Fibroblast of skin of back (primary cell): ENCODE measurements around the gene CENPH.
"Not testable (repeated sequence)": the region's sequence is repeated elsewhere in the genome, so short reads cannot be mapped to it uniquely, and the experiment has no call there.

ENCODE experiments used
- DNase-seq: peaks from one replicate; pipeline ENCODE4 v3.0.0-alpha.2; 2013

The CENPH gene

DNA sequence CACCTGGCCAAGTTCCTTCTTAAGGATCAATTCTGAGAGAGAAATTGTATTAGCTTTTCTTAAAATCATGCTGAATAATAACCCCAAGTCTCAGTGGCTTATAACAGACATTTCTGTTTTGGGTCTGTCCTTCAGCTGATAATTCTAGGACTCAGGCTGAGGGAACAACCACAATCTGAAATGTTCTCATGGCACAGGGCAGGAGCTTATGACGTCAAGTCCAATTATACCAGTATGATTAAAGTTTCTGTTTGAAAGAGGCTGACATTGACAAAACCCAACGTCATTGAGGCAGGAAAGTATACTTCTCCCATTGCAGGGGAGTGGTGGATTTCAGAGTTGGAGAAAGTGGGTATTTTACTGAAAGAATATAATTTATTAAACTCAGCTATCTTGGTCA, 21.8 kb downstream of the CENPH start:
- no peak for DNase-seq

GRCh38 chr5:69212022-69212421, 22.6 kb downstream of the CENPH start:
- no peak for DNase-seq

DNA sequence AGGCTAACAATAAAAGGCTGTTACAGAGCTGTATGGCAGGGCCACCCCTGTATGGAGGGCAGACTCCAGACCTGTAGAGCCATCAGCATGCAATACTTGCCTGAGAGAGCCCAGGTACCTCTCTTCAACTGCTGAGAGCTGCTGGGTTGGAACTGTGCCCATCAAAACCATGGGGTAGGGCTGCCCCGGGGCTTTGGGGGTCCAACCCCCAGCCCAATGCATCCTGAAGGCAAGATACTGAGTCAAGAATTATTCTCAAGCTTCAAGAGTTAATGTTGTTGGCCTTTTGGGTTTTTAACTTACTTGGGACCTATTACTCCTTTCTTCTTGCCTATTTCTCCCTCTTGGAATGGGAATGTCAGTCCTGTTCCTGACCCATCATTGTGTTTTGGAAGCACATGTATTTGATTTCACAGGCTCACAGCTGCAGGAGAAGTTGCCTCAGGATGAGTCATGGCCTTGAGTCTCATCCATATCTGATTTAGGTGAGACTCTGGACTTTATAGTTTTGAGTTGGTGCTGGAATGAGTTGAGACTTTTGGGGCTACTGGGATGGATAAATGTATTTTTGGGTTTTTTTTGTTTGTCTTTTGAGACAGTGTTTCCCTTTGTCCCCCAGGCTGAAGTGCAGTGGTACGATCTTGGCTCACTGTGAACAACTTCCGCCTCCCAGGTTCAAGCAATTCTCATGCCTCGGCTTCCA, 24.3 kb downstream of the CENPH start:
- DNase-seq, result peak; percentile 34

- no peak for DNase-seq
These were observed 27.7 kb downstream of the CENPH start for GRCh38 chr5:69217151-69217511.

- DNase-seq, result peak; percentile 90
These were observed 28.5 kb downstream of the CENPH start for GRCh38 chr5:69217548-69218526.

DNA sequence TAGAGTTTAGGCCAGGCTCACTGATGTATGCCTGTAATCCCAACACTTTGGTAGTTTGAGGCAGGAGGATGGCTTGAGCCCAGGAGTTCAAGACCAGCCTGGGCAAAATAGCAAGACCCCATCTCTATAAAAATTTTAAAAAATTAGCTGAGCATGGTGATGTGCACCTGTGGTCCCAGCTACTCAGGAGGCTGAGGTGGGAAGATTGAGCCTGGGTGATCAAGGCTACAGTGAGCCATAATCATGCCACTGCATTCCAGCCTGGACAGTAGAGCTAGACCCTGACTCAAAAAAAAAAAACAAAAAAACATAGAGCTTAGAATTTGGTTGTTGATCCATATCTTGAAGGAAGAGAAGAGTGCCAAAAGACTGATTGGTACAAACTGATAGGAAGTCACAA, 30.6 kb downstream of the CENPH start:
- DNase-seq, result no peak

- not testable (repeated sequence) for DNase-seq
These were observed 31.0 kb downstream of the CENPH start for GRCh38 chr5:69220371-69220770.

DNA sequence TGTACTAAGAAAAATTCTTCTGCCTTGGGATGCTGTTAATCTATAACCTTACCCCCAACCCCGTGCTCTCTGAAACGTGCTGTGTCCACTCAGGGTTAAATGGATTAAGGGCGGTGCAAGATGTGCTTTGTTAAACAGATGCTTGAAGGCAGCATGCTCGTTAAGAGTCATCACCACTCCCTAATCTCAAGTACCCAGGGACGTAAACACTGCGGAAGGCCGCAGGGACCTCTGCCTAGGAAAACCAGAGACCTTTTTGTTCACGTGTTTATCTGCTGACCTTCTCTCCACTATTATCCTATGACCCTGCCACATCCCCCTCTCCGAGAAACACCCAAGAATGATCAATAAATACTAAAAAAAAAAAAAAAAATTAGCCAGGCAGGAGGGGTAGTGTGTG, 31.4 kb downstream of the CENPH start:
- not testable (repeated sequence) for DNase-seq

- no peak for DNase-seq
These were observed 35.1 kb downstream of the CENPH start for GRCh38 chr5:69224520-69224919.

DNA sequence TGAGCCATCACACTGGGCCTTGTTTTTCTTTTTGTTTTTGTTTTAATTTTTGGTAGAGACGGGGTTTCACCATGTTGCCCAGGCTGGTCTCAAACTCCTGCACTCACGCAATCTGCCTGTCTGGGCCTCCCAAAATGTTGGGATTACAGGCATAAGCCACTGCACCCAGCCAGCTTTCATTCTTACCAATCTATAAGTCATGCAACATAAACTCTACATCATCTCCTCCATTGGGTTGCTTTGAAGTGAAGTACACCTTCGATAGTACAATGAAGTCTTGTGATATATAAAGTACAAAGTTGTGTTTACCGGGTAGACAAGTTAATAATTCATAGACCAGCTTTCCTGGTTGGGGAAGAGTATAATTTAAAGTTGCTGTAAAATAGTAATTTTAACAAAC, 36.5 kb downstream of the CENPH start:
- no peak for DNase-seq

DNA sequence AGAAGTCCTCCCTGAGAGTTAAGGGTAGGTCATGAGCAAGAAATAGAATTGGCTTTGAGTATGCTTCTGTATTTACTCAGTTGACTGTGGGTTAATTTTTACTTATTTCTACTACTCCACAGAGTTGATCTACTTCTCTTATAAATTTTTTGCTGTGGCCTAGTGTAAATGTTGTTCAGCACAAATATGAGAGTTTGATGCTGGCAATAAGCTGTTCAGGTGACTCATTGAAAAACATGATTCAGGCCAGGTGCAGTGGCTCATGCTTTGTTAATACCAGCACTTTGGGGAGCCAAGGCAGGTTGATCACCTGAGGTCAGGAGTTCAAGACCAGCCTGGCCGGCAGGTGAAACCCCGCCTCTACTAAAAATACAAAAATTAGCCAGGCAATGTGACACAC, 40.8 kb downstream of the CENPH start:
- no peak for DNase-seq

GRCh38 chr5:69231281-69231680, 41.9 kb downstream of the CENPH start:
- DNase-seq, result no peak

GRCh38 chr5:69231851-69232250, 42.5 kb downstream of the CENPH start:
- no peak for DNase-seq

- DNase-seq, result peak; percentile 94
These were observed 45.3 kb downstream of the CENPH start, which contains the start of gene CDK7 for GRCh38 chr5:69234457-69235268. Gene CDK7 (plus strand): TSS chr5:69234886. CDS start chr5:69234976, 90 bp downstream.

DNA sequence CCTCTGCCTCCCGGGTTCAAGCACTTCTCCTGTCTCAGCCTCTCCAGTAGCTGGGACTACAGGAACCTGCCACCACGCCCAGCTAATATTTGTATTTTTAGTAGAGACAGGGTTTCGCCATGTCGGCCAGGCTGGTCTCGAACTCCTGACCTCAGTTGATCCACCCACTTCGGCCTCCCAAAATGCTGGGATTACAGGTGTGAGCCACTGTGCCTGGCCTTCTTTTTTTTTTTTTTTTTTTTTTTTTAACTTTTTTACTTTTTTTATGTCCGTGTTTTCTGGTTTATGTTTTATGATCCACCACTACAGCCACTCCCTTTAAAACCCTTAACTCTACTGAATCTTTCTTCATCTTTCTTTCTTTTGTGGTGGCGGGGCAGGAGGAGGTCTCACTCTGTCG, 47.4 kb downstream of the CENPH start:
- not testable (repeated sequence) for DNase-seq

DNA sequence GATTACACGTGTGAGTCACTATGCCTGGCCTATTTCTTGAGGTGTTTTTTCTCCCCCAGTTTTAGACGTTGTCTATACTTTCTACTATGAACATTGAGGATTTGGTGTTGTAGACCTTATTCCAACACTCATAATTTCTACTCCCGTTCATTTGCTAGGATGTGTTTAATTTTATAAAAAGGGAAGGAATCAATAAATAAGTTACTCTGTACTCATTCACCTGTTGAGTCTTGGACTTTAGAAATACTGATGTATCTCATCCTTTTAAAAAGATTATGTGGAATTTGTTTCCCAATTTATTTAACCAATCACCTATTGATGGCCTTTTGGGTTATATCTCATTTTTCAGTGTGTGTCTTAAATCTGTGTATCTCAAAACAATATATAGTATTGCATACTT, 48.5 kb downstream of the CENPH start:
- DNase-seq, result no peak

- DNase-seq, result peak; percentile 92
These were observed 49.4 kb downstream of the CENPH start for GRCh38 chr5:69238760-69239251.

DNA sequence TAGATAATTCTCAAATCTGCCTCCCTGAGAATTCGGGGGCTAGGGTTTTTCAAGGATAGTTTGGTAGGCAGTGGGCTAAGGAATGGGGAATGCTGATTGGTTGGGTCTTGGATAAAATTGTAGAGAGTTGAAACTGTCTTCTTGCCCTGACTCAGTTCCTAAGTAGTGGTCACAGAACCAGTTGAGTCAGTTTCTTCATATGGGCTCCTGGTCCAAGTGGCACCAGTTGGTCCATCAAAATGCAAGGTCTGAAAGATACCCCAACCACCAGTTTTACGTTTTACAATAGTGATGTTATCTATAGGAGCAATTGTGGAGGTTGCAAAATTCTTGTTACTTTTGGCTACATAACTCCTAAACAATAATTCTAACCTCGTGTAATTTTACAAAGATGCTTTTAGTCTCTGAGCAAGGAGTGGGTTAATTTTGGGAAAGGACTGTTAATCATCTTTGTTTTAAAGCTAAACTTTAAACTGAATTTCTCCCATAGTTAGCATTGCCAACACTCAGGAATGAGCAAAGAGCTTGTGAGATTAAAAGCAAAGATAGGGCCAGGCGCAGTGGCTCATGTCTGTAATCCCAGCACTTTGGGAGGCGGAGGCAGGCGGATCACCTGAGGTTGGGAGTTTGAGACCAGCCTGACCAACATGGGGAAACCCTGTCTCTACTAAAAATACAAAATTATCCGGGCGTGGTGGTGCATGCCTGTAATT, 53.0 kb downstream of the CENPH start:
- DNase-seq, result no peak

DNA sequence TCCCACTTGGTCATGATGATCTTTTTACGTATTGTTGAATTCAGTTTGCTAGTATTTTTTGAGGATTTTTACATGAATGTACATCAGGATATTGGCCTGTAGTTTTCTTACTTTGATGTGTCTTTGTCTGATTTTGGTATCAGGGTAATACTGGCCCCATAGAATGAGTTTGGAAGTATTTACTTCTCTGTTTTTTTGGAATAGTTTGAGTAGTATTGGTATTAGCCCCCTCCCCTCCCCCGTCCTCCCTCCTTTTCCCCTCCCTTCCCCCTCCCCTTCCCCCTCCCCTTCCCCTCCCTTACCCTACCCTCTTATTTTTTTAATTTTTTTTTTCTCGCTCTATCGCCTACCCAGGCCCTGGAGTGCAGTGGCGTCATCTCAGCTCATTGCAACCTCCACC, 55.6 kb downstream of the CENPH start:
- no peak for DNase-seq

DNA sequence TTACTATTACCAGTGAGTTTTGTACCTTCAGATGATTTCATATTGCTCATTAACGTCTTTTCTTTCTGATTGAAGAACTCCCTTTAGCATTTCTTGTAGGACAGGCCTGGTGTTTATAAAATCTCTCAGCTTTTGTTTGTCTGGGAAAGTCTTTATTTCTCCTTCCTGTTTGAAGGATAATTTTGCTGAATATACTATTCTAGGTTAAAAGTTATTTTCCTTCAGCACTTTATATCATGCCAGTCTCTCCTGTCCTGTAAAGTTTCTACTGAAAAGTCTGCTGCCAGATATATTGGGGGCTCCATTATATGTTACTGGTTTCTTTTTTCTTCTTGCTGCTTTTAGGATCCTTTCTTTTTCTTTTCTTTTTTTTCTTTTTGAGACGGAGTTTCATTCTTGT, 58.6 kb downstream of the CENPH start:
- DNase-seq, result no peak

DNA sequence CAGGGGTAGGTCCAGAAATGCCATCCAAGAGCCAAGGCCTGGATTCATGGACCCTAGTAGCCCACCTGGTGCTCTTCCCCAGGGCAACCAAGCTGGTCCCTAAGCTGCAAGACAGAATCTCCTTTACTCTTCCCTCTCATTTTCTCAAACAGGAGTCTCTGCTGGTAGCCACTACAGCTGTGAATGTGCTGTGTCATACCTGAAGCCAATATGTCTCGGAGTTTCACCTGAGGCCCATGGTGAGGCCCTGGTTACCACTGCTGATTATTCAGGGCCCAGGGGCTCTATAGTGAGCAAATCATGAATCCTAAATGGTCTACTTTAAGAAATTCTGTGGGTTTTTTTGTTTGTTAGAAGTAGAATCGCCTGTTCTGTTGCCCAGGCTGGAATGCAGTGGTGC, 61.2 kb downstream of the CENPH start:
- no peak for DNase-seq

- no peak for DNase-seq
These were observed 63.1 kb downstream of the CENPH start for GRCh38 chr5:69252437-69252836.
